ENCODE data around the gene MEIOSIN. TPM values are rescaled to one million over a fixed set of nuclear protein-coding genes. Genes with fewer than 3 reads are reported as not detected.

Gene MEIOSIN
- total and polyA plus RNA-seq, 8 donors = not detected

DNA sequence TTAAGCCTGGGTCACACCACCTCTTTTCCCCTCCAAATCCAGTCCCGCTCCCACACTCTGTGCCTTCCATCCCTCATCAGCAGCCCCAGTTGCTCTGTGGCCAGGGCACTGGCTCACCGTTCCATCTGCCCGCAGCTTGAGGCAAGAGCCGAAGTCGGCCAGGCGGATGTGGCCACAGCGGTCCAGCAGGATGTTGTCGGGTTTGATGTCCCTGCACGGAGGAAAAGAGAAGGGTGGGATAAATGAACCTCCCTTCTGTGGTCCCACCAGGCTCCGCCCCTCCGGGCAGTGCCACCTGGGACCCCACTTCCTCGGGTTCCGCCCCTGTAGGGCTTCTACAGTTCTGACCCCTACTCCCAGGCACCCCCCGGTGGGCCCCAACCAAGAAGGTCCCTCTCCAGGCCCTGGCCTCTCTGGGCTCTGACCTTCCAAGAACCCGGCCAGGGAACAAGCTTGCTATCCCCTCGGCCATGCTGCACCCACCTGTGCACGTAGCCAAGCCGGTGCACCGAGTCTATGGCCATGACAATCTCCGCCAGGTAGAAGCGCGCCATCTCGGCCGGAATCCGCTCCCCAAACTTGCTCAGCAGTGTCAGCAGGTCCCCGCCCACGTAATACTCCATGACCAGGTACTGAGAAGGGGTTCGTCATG, 44.9 kb downstream of the MEIOSIN start:
- Histone ChIP-seq H3K27ac (no peak overlapping the region), H3K4me3 (no peak overlapping the region), H3K9me3 (no peaks in the 10 kb centered on the region), H3K4me1 (peaks cover 4 to 20% (median 7%) of the 10 kb centered on the region in 3 donors), H3K27me3 (no peaks in the 10 kb centered on the region), H3K36me3 (peaks cover 0 to 25% (median 16%) of the 10 kb centered on the region in 3 donors)
- intact Hi-C loops (cut with DNase I) = no loop called here
- WGBS, 2 donors = 90 to 92% methylated on average over 28 of the region's 28 CpGs
- DNase-seq (peak in 4 of 6 donors; percentile 36 to 79 (median 50)), ATAC-seq (no peak), FAIRE-seq (no peak)
- no peak for TF ChIP-seq CTCF (IDR thresholded peaks at IDR 0.05)

DNA sequence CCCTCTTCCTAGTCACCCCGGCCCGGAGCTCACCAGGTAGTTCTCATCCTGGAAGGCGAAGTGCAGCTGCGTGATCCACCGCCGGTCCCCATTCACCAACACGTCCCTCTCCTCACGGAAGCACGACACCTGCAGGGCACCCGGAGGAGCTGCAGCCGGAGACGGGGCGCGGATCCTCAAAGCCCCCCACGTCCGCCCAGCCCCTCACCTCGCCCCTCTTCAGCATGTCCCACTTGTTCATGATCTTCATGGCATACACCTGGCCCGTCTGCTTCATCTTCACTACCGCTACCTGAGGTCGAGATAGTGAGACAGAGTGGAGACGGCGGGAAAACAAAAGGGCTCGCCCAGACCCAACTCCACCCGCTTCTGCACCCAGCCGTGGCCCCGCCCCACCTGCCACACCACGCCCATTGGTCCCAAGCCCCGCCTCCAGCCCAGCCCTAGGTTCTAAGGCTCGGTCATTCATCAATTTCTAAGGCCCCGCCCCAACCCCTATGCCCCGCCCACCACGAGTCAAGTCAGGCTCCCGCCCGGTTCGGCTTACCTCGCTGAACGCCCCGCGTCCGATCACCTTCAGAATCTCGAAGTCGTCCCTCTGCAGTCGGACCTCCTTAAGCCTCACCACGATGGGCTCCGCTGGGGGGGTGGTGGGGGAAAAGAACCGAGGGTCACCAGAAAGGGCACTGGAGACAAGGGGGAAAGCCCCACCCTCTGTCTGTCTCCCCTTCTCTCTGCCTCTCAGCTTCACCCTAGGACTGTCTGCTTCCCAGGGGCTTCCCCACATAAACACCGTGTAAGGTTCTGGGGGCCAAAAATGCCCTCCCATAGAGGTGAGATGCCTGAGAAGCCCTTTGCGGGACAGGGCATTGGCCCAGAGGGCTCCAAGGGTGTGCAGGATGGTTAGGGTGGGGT, 46.2 kb downstream of the MEIOSIN start:
- intact Hi-C loops (cut with DNase I) = no loop called here
- peak overlapping the region in 2 of 4 donors; percentile 37 to 90 for H3K27ac ChIP-seq
- no peaks in the 10 kb centered on the region for H3K9me3 ChIP-seq
- peaks cover 0 to 13% (median 0%) of the 10 kb centered on the region in 3 donors for H3K4me1 ChIP-seq
- H3K4me3 ChIP-seq = peak overlapping the region in 3 of 4 donors; percentile 5 to 56 (median 54)
- peaks cover 0 to 25% (median 16%) of the 10 kb centered on the region in 3 donors for H3K36me3 ChIP-seq
- ATAC-seq (peak; percentile 68 to 88 (median 87)), FAIRE-seq (no peak), DNase-seq (peak; percentile 91 to 98 (median 98))
- WGBS, 2 donors = 9 to 17% methylated on average over 45 to 48 of the region's 48 CpGs
- peak; percentile 24 to 55 (median 48) for TF ChIP-seq CTCF (IDR thresholded peaks at IDR 0.05)
- H3K27me3 ChIP-seq = no peaks in the 10 kb centered on the region

- Histone ChIP-seq H3K9me3 (no peaks in the 10 kb centered on the region), H3K4me1 (peaks cover 0 to 13% (median 0%) of the 10 kb centered on the region in 3 donors), H3K27ac (peak overlapping the region in 2 of 4 donors; percentile 37 to 90), H3K27me3 (no peaks in the 10 kb centered on the region), H3K4me3 (peak overlapping the region in 2 of 4 donors; percentile 54 to 56), H3K36me3 (peaks cover 0 to 25% (median 16%) of the 10 kb centered on the region in 3 donors)
- ATAC-seq (peak; percentile 1 to 5 (median 2)), FAIRE-seq (no peak), DNase-seq (peak in 3 of 6 donors; percentile 46 to 56 (median 48))
- TF ChIP-seq CTCF (IDR thresholded peaks at IDR 0.05) = no peak
- intact Hi-C loops (cut with DNase I) = no loop called here
- 36 to 42% methylated on average over 4 of the region's 4 CpGs for WGBS, 2 donors
Measured at GRCh38 chr19:45780146-45780447, 46.9 kb downstream of the MEIOSIN start.

GRCh38 chr19:45780448-45781213, 47.4 kb downstream of the MEIOSIN start:
- ATAC-seq = peak; percentile 2 to 15 (median 10)
- 20 to 28% methylated on average over 13 of the region's 13 CpGs for WGBS, 2 donors
- no peaks in the 10 kb centered on the region for H3K27me3 ChIP-seq

More at GRCh38 chr19:45780448-45781213, 47.4 kb downstream of the MEIOSIN start:
- Histone ChIP-seq H3K4me1 (peaks cover 0 to 13% (median 0%) of the 10 kb centered on the region in 3 donors), H3K4me3 (peak overlapping the region in 3 of 4 donors; percentile 38 to 56 (median 54)), H3K9me3 (no peaks in the 10 kb centered on the region), H3K36me3 (peaks cover 0 to 30% (median 16%) of the 10 kb centered on the region in 3 donors), H3K27ac (peak overlapping the region; percentile 64 to 90 (median 74))
- FAIRE-seq = no peak
- DNase-seq = peak in 3 of 6 donors; percentile 49 to 60 (median 57)
- intact Hi-C loops (cut with DNase I) = no loop called here
- no peak for TF ChIP-seq CTCF (IDR thresholded peaks at IDR 0.05)
